NCI-H1436 (cell line): ENCODE data around the gene KRT13.
A peak's percentile ranks its signal among the peaks of the same experiment; 100 is the strongest.

Source experiments
- DNase-seq: peaks from one replicate; lab custom pipeline; 2025; lab: John Stamatoyannopoulos, UW

Gene KRT13

GRCh38 chr17:41519501-41520224 is 14.3 kb upstream of the KRT13 start:
- peak; percentile 36 for DNase-seq

- peak; percentile 30 for DNase-seq
Observed at GRCh38 chr17:41518789-41519449, 13.5 kb upstream of the KRT13 start, which contains the start of gene KRT15. TSS of gene KRT15 (minus strand) at chr17:41518890. CDS start at chr17:41518827, 63 bp downstream.

GRCh38 chr17:41518031-41518430 is 12.6 kb upstream of the KRT13 start:
- no peak for DNase-seq

GRCh38 chr17:41516830-41517283 is 11.4 kb upstream of the KRT13 start:
- no peak for DNase-seq

GRCh38 chr17:41516147-41516829 is 10.9 kb upstream of the KRT13 start:
- no peak for DNase-seq

- DNase-seq, result peak; percentile 22
Observed at GRCh38 chr17:41513168-41513547, 7.7 kb upstream of the KRT13 start.

- DNase-seq, result no peak
Observed at GRCh38 chr17:41512546-41513167, 7.2 kb upstream of the KRT13 start.

GRCh38 chr17:41511716-41512115 is 6.3 kb upstream of the KRT13 start:
- no peak for DNase-seq

GRCh38 chr17:41511116-41511515 is 5.7 kb upstream of the KRT13 start:
- no peak for DNase-seq

- no peak for DNase-seq
Observed at GRCh38 chr17:41510251-41511065, 5.0 kb upstream of the KRT13 start.

GRCh38 chr17:41507315-41507880 is 2.0 kb upstream of the KRT13 start:
- no peak for DNase-seq

- no peak for DNase-seq
Observed at GRCh38 chr17:41505809-41506767, 676 bp upstream of the KRT13 start.

- DNase-seq, result no peak
Observed at GRCh38 chr17:41504246-41504977, 1.0 kb downstream of the KRT13 start.

GRCh38 chr17:41503202-41503601 is 2.2 kb downstream of the KRT13 start:
- no peak for DNase-seq

- DNase-seq, result no peak
Observed at GRCh38 chr17:41500131-41500911, 5.1 kb downstream of the KRT13 start.

GRCh38 chr17:41499714-41500113 is 5.7 kb downstream of the KRT13 start:
- no peak for DNase-seq

GRCh38 chr17:41498276-41498675 is 7.1 kb downstream of the KRT13 start:
- DNase-seq, result no peak

- peak; percentile 91 for DNase-seq
Observed at GRCh38 chr17:41496803-41497484, 8.5 kb downstream of the KRT13 start.
